ENCODE data around the gene AQP5.

DNA sequence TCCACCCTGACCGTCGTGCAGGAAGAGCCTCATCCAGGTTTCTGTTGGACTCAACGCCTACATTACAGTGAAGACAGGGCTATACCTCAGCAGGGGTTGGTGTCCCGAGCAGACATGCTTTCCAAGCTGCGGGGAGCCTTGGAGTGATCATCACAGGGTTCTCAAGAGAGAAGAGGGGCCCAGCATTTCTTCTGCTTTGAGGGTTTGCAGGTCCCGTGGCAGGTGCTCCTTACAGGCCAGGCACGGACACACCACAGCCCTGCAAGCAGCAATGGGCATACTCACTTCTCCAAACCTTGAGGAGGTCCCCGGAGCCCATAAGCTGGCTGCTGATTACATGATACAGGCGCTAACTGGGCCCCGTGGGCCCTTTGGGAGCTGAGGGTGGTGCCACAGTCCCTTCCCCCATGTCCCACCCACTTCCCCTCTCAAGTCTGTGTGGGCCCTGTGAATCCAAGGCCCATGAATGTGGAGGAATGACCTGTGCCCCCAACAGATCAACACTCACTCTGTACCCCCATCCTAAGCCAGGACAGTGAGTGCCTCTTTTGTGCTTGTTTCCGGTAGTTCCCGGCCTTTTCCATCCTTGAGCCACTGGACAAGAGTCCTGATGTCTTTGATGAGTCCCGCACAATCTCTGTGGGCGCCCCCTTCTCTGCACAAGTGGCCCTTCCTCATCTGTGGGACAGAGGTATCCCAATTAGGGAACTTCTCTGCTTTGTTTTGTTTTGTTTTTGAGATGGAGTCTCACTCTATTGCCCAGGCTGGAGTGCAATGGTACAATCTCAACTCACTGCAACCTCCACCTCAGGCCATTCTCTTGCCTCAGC lies 10.0 kb upstream of the AQP5 start:
- TF ChIP-seq CTCF (IDR thresholded peaks at IDR 0.05) = no peak
- no peak for TF ChIP-seq ZFX (IDR thresholded peaks at IDR 0.05; ENCODE audit: borderline replicate concordance)
